ENCODE data around the gene ATP2A1. TPM values are rescaled to one million over a fixed set of nuclear protein-coding genes. Genes with fewer than 3 reads are reported as not detected.

ATP2A1 gene
- total and polyA plus RNA-seq, 2 of the 8 experiments (the other 6 are each of a cell fraction or from before 2014, with no cell fraction given): 1.7 to 2.4 TPM

GRCh38 chr16:28913946-28914724, 35.8 kb downstream of the ATP2A1 start:
- Histone ChIP-seq H3K18ac (ENCODE audit: extremely low read depth, low read length) (no peak overlapping the region), H3K23me2 (ENCODE audit: low read depth, low read length) (no peaks in the 10 kb centered on the region), H3K36me3 (ENCODE audit: control insufficient read depth in 2 of 4, insufficient read depth in 4 of 4, low read length in 3 of 4) (peaks cover 0 to 9% (median 3%) of the 10 kb centered on the region in 4 experiments; a peak in 3 of 8 replicates), H3K9ac (replicated peaks in 1 of 4; ENCODE audit: extremely low read depth in 1 of 4, low read depth in 3 of 4, low read length in 3 of 4) (no peak overlapping the region), H2BK120ac (replicated peaks; ENCODE audit: low read depth, low read length) (no peak overlapping the region), H2BK20ac (ENCODE audit: low read length) (no peak overlapping the region), H3K27ac (ENCODE audit: low read depth, low read length) (no peak overlapping the region), H3K14ac (ENCODE audit: insufficient read length) (no peak overlapping the region), H2AK5ac (ENCODE audit: low read depth, low read length) (no peak overlapping the region), H2BK15ac (ENCODE audit: low read length) (no peak overlapping the region), H3K56ac (replicated peaks; ENCODE audit: insufficient read length, low read depth, low read length) (no peak overlapping the region), H3K4me2 (ENCODE audit: insufficient read depth in 1 of 2, low read depth in 2 of 2, low read length in 2 of 2) (no peak overlapping the region), H2BK12ac (ENCODE audit: low read depth, low read length) (no peak overlapping the region), H4K8ac (ENCODE audit: extremely low read depth, insufficient read depth, low read length) (no peak overlapping the region; the same call in none of the 2 replicates), H4K5ac (ENCODE audit: insufficient read length, low read depth, low read length) (no peak overlapping the region), H4K20me1 (replicated peaks in 1 of 2; ENCODE audit: control insufficient read depth in 1 of 2, insufficient read depth in 2 of 2, low read length in 2 of 2) (peaks cover 0 to 2% of the 10 kb centered on the region in 2 experiments), H3K4ac (replicated peaks; ENCODE audit: insufficient read length, low read depth, low read length) (no peak overlapping the region), H4K91ac (replicated peaks; ENCODE audit: insufficient read length, low read length) (no peak overlapping the region), H3K4me1 (replicated peaks in 1 of 4; ENCODE audit: control insufficient read depth in 3 of 4, insufficient read depth in 4 of 4, low read length in 3 of 4) (no peaks in the 10 kb centered on the region), H3K23ac (ENCODE audit: insufficient read length) (no peak overlapping the region), H3K9me3 (ENCODE audit: insufficient read depth in 2 of 2, low read depth in 1 of 2, low read length in 1 of 2) (no peaks in the 10 kb centered on the region), H2BK5ac (ENCODE audit: low read depth, low read length) (no peak overlapping the region), H3K4me3 (ENCODE audit: extremely low read depth in 1 of 4, insufficient read depth in 2 of 4, low read depth in 3 of 4, low read length in 4 of 4) (no peak overlapping the region), H3K79me1 (ENCODE audit: low read depth, low read length) (no peaks in the 10 kb centered on the region), H3K27me3 (replicated peaks in 1 of 4; ENCODE audit: control insufficient read depth in 3 of 4, extremely low read depth in 1 of 4, insufficient read depth in 3 of 4, low read length in 3 of 4) (no peaks in the 10 kb centered on the region), H2AFZ (ENCODE audit: low read length) (no peak overlapping the region), H3K79me2 (ENCODE audit: control insufficient read depth in 1 of 2, insufficient read depth in 2 of 2, low read length in 2 of 2) (no peaks in the 10 kb centered on the region)
- TF ChIP-seq SP1 (IDR thresholded peaks at IDR 0.05; ENCODE audit: low read depth, low read length) (no peak), BRCA1 (IDR thresholded peaks at IDR 0.05; ENCODE audit: low read depth, low read length) (no peak), KDM4A (IDR thresholded peaks at IDR 0.05; ENCODE audit: low read depth, low read length, severe bottlenecking) (no peak), GABPA (IDR thresholded peaks at IDR 0.05; ENCODE audit: borderline replicate concordance, insufficient read depth, low read length) (no peak), POLR2AphosphoS5 (IDR thresholded peaks at IDR 0.05; ENCODE audit: low read depth, low read length) (no peak), EGR1 (IDR thresholded peaks at IDR 0.05; ENCODE audit: borderline replicate concordance, low read depth, low read length) (no peak), CTBP2 (IDR thresholded peaks at IDR 0.05; ENCODE audit: borderline replicate concordance, insufficient read depth, insufficient read length, low read length) (no peak), CHD1 (IDR thresholded peaks at IDR 0.05; ENCODE audit: low read depth, low read length) (no peak), SIX5 (IDR thresholded peaks at IDR 0.05; ENCODE audit: low read depth, low read length) (no peak), ASH2L (IDR thresholded peaks at IDR 0.05; ENCODE audit: low read length) (no peak), CBX5 (IDR thresholded peaks at IDR 0.05; ENCODE audit: low read depth, low read length) (no peak), HDAC6 (IDR thresholded peaks at IDR 0.05; ENCODE audit: low read depth, low read length) (no peak), TAF1 (IDR thresholded peaks at IDR 0.05; ENCODE audit: low read depth, low read length) (no peak)
- WGBS, 2 experiments (ENCODE audit: extremely low coverage in 1 of 2, insufficient coverage in 1 of 2, insufficient read length in 1 of 2, insufficient replicate concordance in 2 of 2, low coverage in 1 of 2, low lambda C conversion rate in 2 of 2, missing lambda C conversion rate in 1 of 2): 91% methylated on average over 11 of the region's 29 CpGs; no CpG with 5 or more reads in 1 of the 2 experiments
- POLR2A ChIA-PET (ENCODE audit: partially characterized antibody): interaction anchor here (0.9 to 1.7 kb wide), 6 partner anchors 8 to 60 kb away, joined by 3 to 5 read pairs (median 4); no protein-coding TSS in a partner anchor
- DNase-seq (ENCODE audit: low read depth in 1 of 2, low spot score in 2 of 2) (no peak), FAIRE-seq (no peak)
- CTCF ChIA-PET (ENCODE audit: partially characterized antibody): interaction anchor here (0.6 to 3.1 kb wide), 10 partner anchors 9 to 44 kb away, joined by 3 to 15 read pairs (median 4); no protein-coding TSS in a partner anchor

Data from H1 (cell line).